ENCODE results near the gene ADGRL4. TPM values are rescaled to one million over a fixed set of nuclear protein-coding genes. Genes with fewer than 3 reads are reported as not detected.
A peak's percentile ranks its signal among the peaks of the same experiment; 100 is the strongest.

The ADGRL4 gene
- total and polyA plus RNA-seq, 3 donors from 2014 or later: 7.9 to 17.2 (median 10.2) TPM

DNA sequence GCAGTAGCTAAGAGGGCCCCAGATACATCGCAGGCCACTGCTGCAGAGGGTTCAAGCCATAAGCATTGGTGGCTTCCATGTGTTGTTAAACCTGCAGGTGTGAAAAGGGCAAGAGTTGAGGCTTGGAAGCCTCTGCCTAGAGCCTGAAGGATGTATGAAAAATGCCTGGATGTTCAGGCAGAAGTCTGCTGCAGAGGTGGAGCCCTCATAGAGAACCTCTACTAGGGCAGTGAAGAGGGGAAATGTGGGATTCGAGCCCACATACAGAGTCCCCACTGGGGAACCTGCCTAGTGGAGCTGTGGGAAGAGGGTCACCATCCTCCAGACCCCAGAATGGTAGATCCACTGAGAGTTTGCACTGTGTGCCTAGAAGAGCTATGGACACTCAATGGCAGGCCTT, 30.6 kb upstream of the ADGRL4 start:
- 85% methylated on average over 2 of the region's 2 CpGs for WGBS, 2 donors
- DNase-seq: no peak
- H3K27me3 ChIP-seq: no peaks in the 10 kb centered on the region
- H3K9me3 ChIP-seq: no peaks in the 10 kb centered on the region
- H3K4me1 ChIP-seq: no peaks in the 10 kb centered on the region
- TF ChIP-seq POLR2A (IDR thresholded peaks at IDR 0.05): no peak
- TF ChIP-seq, protein P1, sequence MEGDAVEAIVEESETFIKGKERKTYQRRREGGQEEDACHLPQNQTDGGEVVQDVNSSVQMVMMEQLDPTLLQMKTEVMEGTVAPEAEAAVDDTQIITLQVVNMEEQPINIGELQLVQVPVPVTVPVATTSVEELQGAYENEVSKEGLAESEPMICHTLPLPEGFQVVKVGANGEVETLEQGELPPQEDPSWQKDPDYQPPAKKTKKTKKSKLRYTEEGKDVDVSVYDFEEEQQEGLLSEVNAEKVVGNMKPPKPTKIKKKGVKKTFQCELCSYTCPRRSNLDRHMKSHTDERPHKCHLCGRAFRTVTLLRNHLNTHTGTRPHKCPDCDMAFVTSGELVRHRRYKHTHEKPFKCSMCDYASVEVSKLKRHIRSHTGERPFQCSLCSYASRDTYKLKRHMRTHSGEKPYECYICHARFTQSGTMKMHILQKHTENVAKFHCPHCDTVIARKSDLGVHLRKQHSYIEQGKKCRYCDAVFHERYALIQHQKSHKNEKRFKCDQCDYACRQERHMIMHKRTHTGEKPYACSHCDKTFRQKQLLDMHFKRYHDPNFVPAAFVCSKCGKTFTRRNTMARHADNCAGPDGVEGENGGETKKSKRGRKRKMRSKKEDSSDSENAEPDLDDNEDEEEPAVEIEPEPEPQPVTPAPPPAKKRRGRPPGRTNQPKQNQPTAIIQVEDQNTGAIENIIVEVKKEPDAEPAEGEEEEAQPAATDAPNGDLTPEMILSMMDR (IDR thresholded peaks at IDR 0.05): no peak
- H3K36me3 ChIP-seq (ENCODE audit: low read depth, missing control alignments): no peaks in the 10 kb centered on the region
- no peak overlapping the region for H3K27ac ChIP-seq
- intact Hi-C loops (cut with DNase I; ENCODE audit: low total_unique reads): no loop called here
- H3K4me3 ChIP-seq: no peak overlapping the region

GRCh38 chr1:79012500-79012899, 6.0 kb upstream of the ADGRL4 start:
- no peak overlapping the region for H3K27ac ChIP-seq
- TF ChIP-seq, protein P1 (IDR thresholded peaks at IDR 0.05): no peak
- no peak for TF ChIP-seq POLR2A (IDR thresholded peaks at IDR 0.05)
- no peak overlapping the region for H3K4me3 ChIP-seq
- H3K36me3 ChIP-seq (ENCODE audit: low read depth, missing control alignments): no peaks in the 10 kb centered on the region
- H3K9me3 ChIP-seq: no peaks in the 10 kb centered on the region
- DNase-seq: no peak
- H3K4me1 ChIP-seq: no peaks in the 10 kb centered on the region
- intact Hi-C loops (cut with DNase I; ENCODE audit: low total_unique reads): no loop called here
- 77 to 80% methylated on average over 2 of the region's 2 CpGs for WGBS, 2 donors
- no peaks in the 10 kb centered on the region for H3K27me3 ChIP-seq

DNA sequence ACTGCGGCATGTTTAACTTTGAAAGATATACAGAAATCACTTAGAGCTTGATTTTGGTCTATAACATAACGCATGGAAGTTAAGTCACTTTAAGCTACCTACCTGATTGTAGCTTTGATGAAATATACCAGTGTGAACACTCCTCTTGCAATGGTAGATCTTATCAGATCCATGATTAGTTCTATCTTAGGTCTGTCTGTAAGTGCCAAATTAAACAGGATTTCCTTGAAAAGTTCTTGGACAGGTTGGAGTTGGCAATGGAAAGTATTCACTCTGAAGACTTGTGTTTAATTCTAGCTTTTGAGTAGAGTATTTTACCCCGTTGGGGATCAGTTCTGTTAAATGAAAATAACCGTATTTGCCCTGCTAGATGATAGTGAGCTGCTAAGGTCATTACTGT, 4.1 kb upstream of the ADGRL4 start:
- H3K4me1 ChIP-seq: no peaks in the 10 kb centered on the region
- no peaks in the 10 kb centered on the region for H3K9me3 ChIP-seq
- intact Hi-C loops (cut with DNase I; ENCODE audit: low total_unique reads): no loop called here
- H3K27me3 ChIP-seq: no peaks in the 10 kb centered on the region
- WGBS, 2 donors: 64 to 80% methylated on average over 4 of the region's 4 CpGs
- H3K36me3 ChIP-seq (ENCODE audit: low read depth, missing control alignments): no peaks in the 10 kb centered on the region
- no peak overlapping the region for H3K4me3 ChIP-seq
- no peak overlapping the region for H3K27ac ChIP-seq
- no peak for DNase-seq
- TF ChIP-seq, protein P1 (IDR thresholded peaks at IDR 0.05): no peak
- TF ChIP-seq POLR2A (IDR thresholded peaks at IDR 0.05): no peak

GRCh38 chr1:79005945-79006344, 585 bp downstream of the ADGRL4 start:
- no peak for DNase-seq
- 46 to 58% methylated on average over 4 of the region's 4 CpGs for WGBS, 2 donors
- no peaks in the 10 kb centered on the region for H3K36me3 ChIP-seq (ENCODE audit: low read depth, missing control alignments)
- H3K27ac ChIP-seq: peak overlapping the region in 1 of 2 donors; percentile 62
- TF ChIP-seq, protein P1 (IDR thresholded peaks at IDR 0.05): no peak
- no peak for TF ChIP-seq POLR2A (IDR thresholded peaks at IDR 0.05)
- H3K4me1 ChIP-seq: no peaks in the 10 kb centered on the region
- intact Hi-C loops (cut with DNase I; ENCODE audit: low total_unique reads): no loop called here
- no peaks in the 10 kb centered on the region for H3K27me3 ChIP-seq
- H3K9me3 ChIP-seq: no peaks in the 10 kb centered on the region
- H3K4me3 ChIP-seq: peak overlapping the region; percentile 45 to 53

GRCh38 chr1:79004916-79005315, 1.6 kb downstream of the ADGRL4 start:
- WGBS, 2 donors: 88 to 94% methylated on average over 3 of the region's 3 CpGs
- Histone ChIP-seq H3K4me3 (no peak overlapping the region), H3K27me3 (no peaks in the 10 kb centered on the region), H3K4me1 (no peaks in the 10 kb centered on the region), H3K9me3 (no peaks in the 10 kb centered on the region), H3K27ac (peak overlapping the region in 1 of 2 donors; percentile 39), H3K36me3 (ENCODE audit: low read depth, missing control alignments) (no peaks in the 10 kb centered on the region)
- intact Hi-C loops (cut with DNase I; ENCODE audit: low total_unique reads): no loop called here
- TF ChIP-seq, protein P1 (IDR thresholded peaks at IDR 0.05): no peak
- no peak for TF ChIP-seq POLR2A (IDR thresholded peaks at IDR 0.05)
- no peak for DNase-seq
